ENCODE data around the gene SHROOM3.

The SHROOM3 gene

DNA sequence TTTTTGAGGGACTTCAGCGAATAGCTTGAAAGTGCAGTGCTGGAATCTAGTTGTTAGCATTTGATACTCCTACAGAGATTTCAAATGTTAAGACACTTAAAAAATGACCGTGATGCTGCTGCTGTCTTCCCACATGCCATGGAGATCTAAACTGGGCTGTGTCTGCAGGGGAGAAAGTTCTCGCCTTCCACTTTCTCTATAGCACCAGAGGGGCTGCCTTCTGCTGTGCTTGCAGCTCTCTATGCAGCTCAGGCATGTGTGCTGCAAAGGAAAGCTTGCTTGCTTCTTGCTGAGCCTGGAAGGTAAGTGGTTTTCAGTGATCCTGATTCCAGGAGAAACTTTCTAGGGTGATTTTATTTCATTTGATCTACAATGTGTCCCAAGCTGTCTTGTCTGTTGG, 325.2 kb downstream of the SHROOM3 start:
- TF ChIP-seq TCF12 (IDR thresholded peaks at IDR 0.05; ENCODE audit: low read depth) (no peak), TEAD4 (IDR thresholded peaks at IDR 0.05) (no peak), TAF1 (IDR thresholded peaks at IDR 0.05; ENCODE audit: low read depth) (no peak), RAD21 (IDR thresholded peaks at IDR 0.05; ENCODE audit: low read depth) (no peak), EGR1 (IDR thresholded peaks at IDR 0.05) (no peak), CEBPB (IDR thresholded peaks at IDR 0.05) (no peak), YY1 (IDR thresholded peaks at IDR 0.05; ENCODE audit: low read depth) (no peak), ZBTB7A (IDR thresholded peaks at IDR 0.05; ENCODE audit: low read depth) (no peak), MAX (IDR thresholded peaks at IDR 0.05) (no peak), EP300 (IDR thresholded peaks at IDR 0.05; ENCODE audit: borderline replicate concordance) (no peak), FOXM1 (IDR thresholded peaks at IDR 0.05; ENCODE audit: borderline replicate concordance, low read depth) (no peak), CREB1 (IDR thresholded peaks at IDR 0.05; ENCODE audit: low read depth) (no peak)
- TF ChIP-seq, protein P1, sequence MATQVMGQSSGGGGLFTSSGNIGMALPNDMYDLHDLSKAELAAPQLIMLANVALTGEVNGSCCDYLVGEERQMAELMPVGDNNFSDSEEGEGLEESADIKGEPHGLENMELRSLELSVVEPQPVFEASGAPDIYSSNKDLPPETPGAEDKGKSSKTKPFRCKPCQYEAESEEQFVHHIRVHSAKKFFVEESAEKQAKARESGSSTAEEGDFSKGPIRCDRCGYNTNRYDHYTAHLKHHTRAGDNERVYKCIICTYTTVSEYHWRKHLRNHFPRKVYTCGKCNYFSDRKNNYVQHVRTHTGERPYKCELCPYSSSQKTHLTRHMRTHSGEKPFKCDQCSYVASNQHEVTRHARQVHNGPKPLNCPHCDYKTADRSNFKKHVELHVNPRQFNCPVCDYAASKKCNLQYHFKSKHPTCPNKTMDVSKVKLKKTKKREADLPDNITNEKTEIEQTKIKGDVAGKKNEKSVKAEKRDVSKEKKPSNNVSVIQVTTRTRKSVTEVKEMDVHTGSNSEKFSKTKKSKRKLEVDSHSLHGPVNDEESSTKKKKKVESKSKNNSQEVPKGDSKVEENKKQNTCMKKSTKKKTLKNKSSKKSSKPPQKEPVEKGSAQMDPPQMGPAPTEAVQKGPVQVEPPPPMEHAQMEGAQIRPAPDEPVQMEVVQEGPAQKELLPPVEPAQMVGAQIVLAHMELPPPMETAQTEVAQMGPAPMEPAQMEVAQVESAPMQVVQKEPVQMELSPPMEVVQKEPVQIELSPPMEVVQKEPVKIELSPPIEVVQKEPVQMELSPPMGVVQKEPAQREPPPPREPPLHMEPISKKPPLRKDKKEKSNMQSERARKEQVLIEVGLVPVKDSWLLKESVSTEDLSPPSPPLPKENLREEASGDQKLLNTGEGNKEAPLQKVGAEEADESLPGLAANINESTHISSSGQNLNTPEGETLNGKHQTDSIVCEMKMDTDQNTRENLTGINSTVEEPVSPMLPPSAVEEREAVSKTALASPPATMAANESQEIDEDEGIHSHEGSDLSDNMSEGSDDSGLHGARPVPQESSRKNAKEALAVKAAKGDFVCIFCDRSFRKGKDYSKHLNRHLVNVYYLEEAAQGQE (IDR thresholded peaks at IDR 0.05; ENCODE audit: low read depth) = no peak
- TF ChIP-seq, protein P2, sequence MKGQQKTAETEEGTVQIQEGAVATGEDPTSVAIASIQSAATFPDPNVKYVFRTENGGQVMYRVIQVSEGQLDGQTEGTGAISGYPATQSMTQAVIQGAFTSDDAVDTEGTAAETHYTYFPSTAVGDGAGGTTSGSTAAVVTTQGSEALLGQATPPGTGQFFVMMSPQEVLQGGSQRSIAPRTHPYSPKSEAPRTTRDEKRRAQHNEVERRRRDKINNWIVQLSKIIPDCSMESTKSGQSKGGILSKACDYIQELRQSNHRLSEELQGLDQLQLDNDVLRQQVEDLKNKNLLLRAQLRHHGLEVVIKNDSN (IDR thresholded peaks at IDR 0.05) = no peak

- TF ChIP-seq CEBPB (IDR thresholded peaks at IDR 0.05) (no peak), EP300 (IDR thresholded peaks at IDR 0.05; ENCODE audit: borderline replicate concordance) (no peak), EGR1 (IDR thresholded peaks at IDR 0.05) (no peak), RAD21 (IDR thresholded peaks at IDR 0.05; ENCODE audit: low read depth) (no peak), NFIC (IDR thresholded peaks at IDR 0.05) (no peak), CREB1 (IDR thresholded peaks at IDR 0.05; ENCODE audit: low read depth) (no peak), TEAD4 (IDR thresholded peaks at IDR 0.05) (no peak), ZBTB7A (IDR thresholded peaks at IDR 0.05; ENCODE audit: low read depth) (no peak), FOXM1 (IDR thresholded peaks at IDR 0.05; ENCODE audit: borderline replicate concordance, low read depth) (no peak), TCF12 (IDR thresholded peaks at IDR 0.05; ENCODE audit: low read depth) (no peak), YY1 (IDR thresholded peaks at IDR 0.05; ENCODE audit: low read depth) (no peak)
- TF ChIP-seq, protein P2 (IDR thresholded peaks at IDR 0.05) = no peak
- TF ChIP-seq, protein P1 (IDR thresholded peaks at IDR 0.05; ENCODE audit: low read depth) = no peak
Measured at GRCh38 chr4:76762137-76763130, 327.4 kb downstream of the SHROOM3 start.

DNA sequence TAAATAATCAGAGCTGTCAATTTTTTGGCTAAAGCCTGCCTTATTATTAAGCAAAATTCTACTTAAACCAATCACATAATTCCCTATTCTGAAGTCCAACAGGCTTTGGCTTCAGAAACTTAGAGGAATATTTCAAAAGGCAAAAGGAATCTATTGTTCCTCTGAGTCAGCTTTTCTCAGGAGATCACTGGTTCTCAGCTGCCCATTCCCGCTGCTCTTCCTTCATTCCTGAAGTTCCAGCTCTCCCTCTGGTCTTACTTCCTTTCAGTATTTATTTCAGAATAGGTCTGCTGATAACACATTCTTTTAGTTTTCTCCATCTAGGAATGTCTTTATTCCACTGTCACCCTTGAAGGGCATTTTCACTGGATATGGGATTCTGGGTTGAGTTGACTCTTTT, 329.2 kb downstream of the SHROOM3 start:
- TF ChIP-seq TAF1 (IDR thresholded peaks at IDR 0.05; ENCODE audit: low read depth) = no peak
- no peak for TF ChIP-seq YY1 (IDR thresholded peaks at IDR 0.05; ENCODE audit: low read depth)
- TF ChIP-seq, protein P1 (IDR thresholded peaks at IDR 0.05; ENCODE audit: low read depth) = no peak
- no peak for TF ChIP-seq TEAD4 (IDR thresholded peaks at IDR 0.05)
- no peak for TF ChIP-seq NFIC (IDR thresholded peaks at IDR 0.05)
- no peak for TF ChIP-seq FOXM1 (IDR thresholded peaks at IDR 0.05; ENCODE audit: borderline replicate concordance, low read depth)
- no peak for TF ChIP-seq MAX (IDR thresholded peaks at IDR 0.05)
- no peak for TF ChIP-seq RAD21 (IDR thresholded peaks at IDR 0.05; ENCODE audit: low read depth)
- no peak for TF ChIP-seq CEBPB (IDR thresholded peaks at IDR 0.05)
- TF ChIP-seq EGR1 (IDR thresholded peaks at IDR 0.05) = no peak
- no peak for TF ChIP-seq TCF12 (IDR thresholded peaks at IDR 0.05; ENCODE audit: low read depth)

All from Ishikawa (cell line).